ENCODE results near the gene AARSD1.
"Not testable (repeated sequence)": the region's sequence is repeated elsewhere in the genome, so short reads cannot be mapped to it uniquely, and the experiment has no call there.

AARSD1 gene

GRCh38 chr17:42920106-42920900, 44.0 kb downstream of the AARSD1 start:
- DNase-seq (ENCODE audit: low read depth in 2 of 2) = no peak

DNA sequence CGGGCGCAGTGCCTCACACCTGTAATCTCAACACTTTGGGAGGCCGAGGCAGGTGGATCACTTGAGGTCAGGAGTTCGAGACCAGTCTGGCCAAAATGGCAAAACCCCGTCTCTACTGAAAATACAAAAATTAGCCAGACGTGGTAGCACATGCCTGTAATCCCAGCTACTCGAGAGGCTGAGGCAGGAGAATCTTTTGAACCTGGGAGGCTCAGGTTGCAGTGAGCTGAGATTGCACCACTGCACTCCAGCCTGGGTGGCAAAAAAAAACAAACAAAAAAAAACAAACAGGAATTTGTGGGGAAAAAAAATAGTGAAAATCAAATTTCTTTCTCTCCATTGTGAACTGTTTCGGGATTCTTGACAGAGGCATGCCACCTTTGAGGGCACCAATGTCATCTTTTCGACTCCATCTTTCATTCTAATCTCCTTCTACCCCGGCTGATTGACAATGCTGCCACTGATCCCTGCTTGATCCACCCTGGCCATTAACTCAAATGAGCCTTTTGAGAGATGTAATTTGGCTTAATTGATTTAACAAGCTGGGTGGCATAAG, 44.7 kb downstream of the AARSD1 start:
- not testable (repeated sequence) for DNase-seq (ENCODE audit: low read depth in 2 of 2)

DNA sequence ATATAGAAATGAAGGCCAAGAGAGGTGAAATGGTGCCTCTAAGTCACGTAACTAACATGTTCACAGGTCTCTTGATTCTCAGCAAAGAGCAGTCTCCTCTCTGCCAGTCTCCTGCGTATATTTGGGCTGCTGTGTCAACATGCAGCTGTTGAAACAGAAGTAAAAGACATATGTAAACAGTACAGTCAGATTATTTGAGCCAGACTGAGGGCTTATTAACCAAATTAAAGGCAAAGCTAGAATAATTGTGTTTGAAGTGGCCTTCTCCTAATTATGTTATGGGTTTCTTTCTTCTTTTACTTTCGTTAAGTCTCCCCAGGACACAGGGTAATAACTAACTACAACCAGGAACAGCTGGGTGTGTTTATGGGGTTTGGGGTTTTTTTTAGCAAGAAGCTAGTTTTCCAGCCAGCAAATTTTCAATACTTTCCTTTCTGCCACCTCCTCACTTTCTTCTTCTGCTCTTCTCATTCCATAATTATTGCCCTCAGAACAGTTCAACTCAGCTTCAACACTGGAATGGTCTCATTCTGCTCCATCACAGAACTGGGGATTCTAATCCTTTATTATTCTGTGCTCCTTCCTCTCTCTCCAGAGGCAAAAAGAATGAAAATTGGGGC, 45.2 kb downstream of the AARSD1 start:
- no peak for DNase-seq (ENCODE audit: low read depth in 2 of 2)

- DNase-seq (ENCODE audit: low read depth in 2 of 2) = no peak
Observed at GRCh38 chr17:42917236-42917603, 47.0 kb downstream of the AARSD1 start.

- not testable (repeated sequence) for DNase-seq (ENCODE audit: low read depth in 2 of 2)
Observed at GRCh38 chr17:42916388-42917235, 47.6 kb downstream of the AARSD1 start.

DNA sequence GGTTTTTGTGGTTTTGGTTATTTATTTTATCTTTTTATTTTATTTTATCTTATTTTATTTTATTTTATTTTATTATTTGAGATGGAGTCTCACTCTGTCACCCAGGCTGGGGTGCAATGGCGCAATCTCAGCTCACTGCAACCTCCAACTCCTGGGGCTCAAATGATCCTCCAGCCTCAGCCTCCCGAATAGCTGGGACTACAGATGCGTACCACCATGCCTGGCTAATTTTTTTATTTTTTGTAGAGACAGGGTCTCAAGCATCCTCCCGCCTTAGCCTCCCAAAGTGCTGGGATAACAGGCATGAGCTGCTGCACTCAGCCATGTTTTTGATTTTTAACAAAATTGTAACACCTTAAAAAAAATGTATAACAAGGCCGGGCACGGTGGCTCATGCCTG, 49.0 kb downstream of the AARSD1 start:
- DNase-seq (ENCODE audit: low read depth in 2 of 2) = not testable (repeated sequence)

- no peak for DNase-seq (ENCODE audit: low read depth in 2 of 2)
Observed at GRCh38 chr17:42913981-42914617, 50.2 kb downstream of the AARSD1 start.

DNA sequence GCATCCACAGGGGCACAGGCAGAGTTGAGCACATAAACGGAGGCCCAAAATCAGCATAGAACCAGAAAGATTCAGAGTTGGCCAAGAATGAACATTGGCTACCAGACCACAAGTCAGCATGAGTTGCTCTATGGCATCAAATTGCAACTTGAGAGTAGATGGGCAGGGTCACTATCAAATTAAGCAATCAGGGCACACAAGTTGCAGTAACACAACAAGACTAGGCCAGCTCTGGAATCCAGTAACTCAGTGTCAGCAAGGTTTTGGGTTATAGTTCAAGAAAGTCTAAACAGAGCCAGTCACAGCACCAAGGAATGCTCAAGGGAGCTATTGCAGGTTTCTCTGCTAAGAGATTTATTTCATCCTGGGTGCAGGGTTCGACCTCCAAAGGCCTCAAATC, 50.7 kb downstream of the AARSD1 start:
- DNase-seq (ENCODE audit: low read depth in 2 of 2) = no peak

DNA sequence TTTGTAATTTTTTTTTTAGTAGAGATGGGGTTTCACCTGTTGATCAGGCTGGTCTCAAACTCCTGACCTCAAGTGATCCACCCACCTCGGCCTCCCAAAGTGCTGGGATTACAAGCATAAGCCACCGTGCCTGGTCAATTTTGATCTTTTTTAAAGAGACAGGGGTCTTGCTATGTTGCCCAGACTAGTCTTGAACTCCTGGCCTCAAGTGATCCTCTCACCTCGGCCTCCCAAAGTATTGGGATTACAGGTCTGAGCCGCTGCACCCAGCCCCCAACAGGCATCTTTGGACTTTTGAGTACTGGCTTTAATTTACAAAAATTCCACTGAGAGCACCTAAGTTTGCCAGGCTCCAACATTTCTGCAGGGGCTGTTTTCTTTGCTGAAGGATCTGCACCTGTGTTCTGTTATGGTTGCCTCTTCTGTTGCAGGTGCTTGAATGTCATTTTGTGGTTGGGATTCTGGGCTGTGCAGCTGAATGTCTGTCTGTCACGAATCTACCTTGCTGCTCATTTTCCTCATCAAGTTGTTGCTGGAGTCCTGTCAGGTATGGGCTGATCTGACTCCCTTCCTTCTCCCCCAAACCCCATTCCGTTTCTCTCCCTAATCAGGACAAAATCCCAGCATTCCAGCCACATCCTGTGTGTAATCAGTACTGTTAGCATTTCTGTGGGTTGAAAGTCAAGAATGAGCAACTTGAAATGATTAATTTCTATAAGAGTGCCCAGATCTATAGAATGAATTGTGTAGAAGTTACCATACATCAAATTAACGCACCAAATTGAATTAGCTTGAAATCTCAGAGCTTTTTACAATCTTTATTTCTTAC, 55.2 kb downstream of the AARSD1 start:
- DNase-seq (ENCODE audit: low read depth in 2 of 2) = no peak

GRCh38 chr17:42906772-42907446, 57.3 kb downstream of the AARSD1 start:
- no peak for DNase-seq (ENCODE audit: low read depth in 2 of 2)

GRCh38 chr17:42904110-42904469, 60.2 kb downstream of the AARSD1 start:
- no peak for DNase-seq (ENCODE audit: low read depth in 2 of 2)

- no peak for DNase-seq (ENCODE audit: low read depth in 2 of 2)
Observed at GRCh38 chr17:42901535-42902229, 62.6 kb downstream of the AARSD1 start.
